GM19397 (cell line): ENCODE data around the gene TKTL1.

Experiments
- ATAC-seq: cut with Tn5 transposase; IDR thresholded peaks from one replicate; pipeline ENCODE4 v1.9.1; 2021; ENCODE audit warnings: mild to moderate bottlenecking, moderate library complexity; ENCODE audit not compliant: unreplicated experiment

TKTL1 gene

GRCh38 chrX:154309041-154309775 is 13.6 kb downstream of the TKTL1 start:
- ATAC-seq = no peak

GRCh38 chrX:154310616-154311536 is 15.3 kb downstream of the TKTL1 start:
- ATAC-seq = no peak

- ATAC-seq = no peak
Observed at GRCh38 chrX:154312116-154312515, 16.5 kb downstream of the TKTL1 start.

GRCh38 chrX:154313147-154313546 is 17.6 kb downstream of the TKTL1 start:
- ATAC-seq = no peak

GRCh38 chrX:154315416-154315815 is 19.8 kb downstream of the TKTL1 start:
- no peak for ATAC-seq

- ATAC-seq = no peak
Observed at GRCh38 chrX:154317391-154317995, 21.9 kb downstream of the TKTL1 start.

GRCh38 chrX:154320406-154320805 is 24.8 kb downstream of the TKTL1 start:
- no peak for ATAC-seq

- ATAC-seq = no peak
Observed at GRCh38 chrX:154321152-154321551, 25.6 kb downstream of the TKTL1 start.

GRCh38 chrX:154321594-154321993 is 26.0 kb downstream of the TKTL1 start:
- no peak for ATAC-seq

- ATAC-seq = no peak
Observed at GRCh38 chrX:154322890-154323289, 27.3 kb downstream of the TKTL1 start.

- no peak for ATAC-seq
Observed at GRCh38 chrX:154323537-154323936, 27.9 kb downstream of the TKTL1 start.

GRCh38 chrX:154325541-154325940 is 29.9 kb downstream of the TKTL1 start:
- no peak for ATAC-seq

GRCh38 chrX:154327038-154327820 is 31.6 kb downstream of the TKTL1 start:
- no peak for ATAC-seq

GRCh38 chrX:154328646-154329045 is 33.1 kb downstream of the TKTL1 start:
- no peak for ATAC-seq

GRCh38 chrX:154329294-154329693 is 33.7 kb downstream of the TKTL1 start:
- ATAC-seq = no peak

GRCh38 chrX:154332561-154332960 is 37.0 kb downstream of the TKTL1 start:
- no peak for ATAC-seq

GRCh38 chrX:154333116-154333515 is 37.5 kb downstream of the TKTL1 start:
- no peak for ATAC-seq

- no peak for ATAC-seq
Observed at GRCh38 chrX:154333837-154334271, 38.3 kb downstream of the TKTL1 start.

GRCh38 chrX:154334496-154334895 is 38.9 kb downstream of the TKTL1 start:
- no peak for ATAC-seq

GRCh38 chrX:154341399-154342298 is 46.1 kb downstream of the TKTL1 start:
- peak; percentile 71 for ATAC-seq
